ENCODE measurements around the gene PARVA.

PARVA gene

GRCh38 chr11:12543596-12544415 lies 166.4 kb downstream of the PARVA start:
- no peak for DNase-seq (ENCODE audit: low spot score)
- in situ Hi-C loops (cut with MboI; ENCODE audit: low pct_unique_long_range_greater_than_20kb, low sequenced_read_pairs, unreplicated experiment), result no loop called here
- no peak for TF ChIP-seq CTCF (IDR thresholded peaks at IDR 0.05; ENCODE audit: extremely low read depth, insufficient read depth, missing control alignments)

GRCh38 chr11:12544986-12545775 lies 167.8 kb downstream of the PARVA start:
- in situ Hi-C loops (cut with MboI; ENCODE audit: low pct_unique_long_range_greater_than_20kb, low sequenced_read_pairs, unreplicated experiment), result no loop called here
- no peak for TF ChIP-seq CTCF (IDR thresholded peaks at IDR 0.05; ENCODE audit: extremely low read depth, insufficient read depth, missing control alignments)
- DNase-seq (ENCODE audit: low spot score), result no peak

- TF ChIP-seq CTCF (IDR thresholded peaks at IDR 0.05; ENCODE audit: extremely low read depth, insufficient read depth, missing control alignments), result no peak
- no peak for DNase-seq (ENCODE audit: low spot score)
- in situ Hi-C loops (cut with MboI; ENCODE audit: low pct_unique_long_range_greater_than_20kb, low sequenced_read_pairs, unreplicated experiment), result no loop called here
Observed at GRCh38 chr11:12546122-12546521, 168.8 kb downstream of the PARVA start.

- no peak for DNase-seq (ENCODE audit: low spot score)
- in situ Hi-C loops (cut with MboI; ENCODE audit: low pct_unique_long_range_greater_than_20kb, low sequenced_read_pairs, unreplicated experiment), result no loop called here
- TF ChIP-seq CTCF (IDR thresholded peaks at IDR 0.05; ENCODE audit: extremely low read depth, insufficient read depth, missing control alignments), result no peak
Observed at GRCh38 chr11:12546660-12547059, 169.3 kb downstream of the PARVA start.

- in situ Hi-C loops (cut with MboI; ENCODE audit: low pct_unique_long_range_greater_than_20kb, low sequenced_read_pairs, unreplicated experiment), result no loop called here
Observed at GRCh38 chr11:12547953-12548650, 170.7 kb downstream of the PARVA start.

More at GRCh38 chr11:12547953-12548650, 170.7 kb downstream of the PARVA start:
- DNase-seq (ENCODE audit: low spot score), result no peak
- no peak for TF ChIP-seq CTCF (IDR thresholded peaks at IDR 0.05; ENCODE audit: extremely low read depth, insufficient read depth, missing control alignments)
